AG10803 (cell line): Measurements from ENCODE around the gene HES2.
"Not testable (repeated sequence)": the region's sequence is repeated elsewhere in the genome, so short reads cannot be mapped to it uniquely, and the experiment has no call there.

Experiments used
- DNase-seq: peaks from one replicate; pipeline ENCODE4 v3.0.0; 2010; ENCODE audit warnings: low read depth
- H3K4me3 ChIP-seq: 2 replicates; pipeline ENCODE4 v1.5.1; 2011; ENCODE audit warnings: mild to moderate bottlenecking, low read length, control low read depth
- TF ChIP-seq, protein P1 (sequence below): conservative IDR thresholded peaks from 2 replicates; pipeline ENCODE4 v1.5.1; 2011; ENCODE audit warnings: mild to moderate bottlenecking, low read length, control low read depth, inconsistent platforms

HES2 gene

DNA sequence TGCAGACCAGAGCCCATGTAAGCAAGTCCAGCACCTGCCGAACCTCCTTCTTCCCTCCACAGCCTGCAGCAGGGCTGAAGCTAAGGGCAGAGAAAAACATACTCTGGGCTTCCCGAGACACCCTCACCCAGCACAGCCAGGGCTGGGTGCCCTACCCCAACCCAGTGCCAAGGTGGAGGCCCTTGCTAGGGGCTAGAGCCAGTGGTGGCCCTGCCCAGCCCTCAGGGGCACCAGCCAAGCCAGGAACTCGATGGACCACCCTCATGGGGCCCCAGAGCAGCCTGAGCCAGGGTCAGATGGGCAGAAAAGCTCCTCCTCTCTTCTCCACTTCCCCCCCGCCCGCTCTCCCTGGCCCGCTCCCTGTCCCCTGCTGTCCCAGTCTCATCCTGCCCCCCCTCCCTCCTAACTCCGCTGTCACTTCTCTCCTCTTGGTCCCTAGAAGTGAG, 30.3 kb upstream of the HES2 start:
- no peak overlapping the region for H3K4me3 ChIP-seq
- DNase-seq = no peak
- TF ChIP-seq, protein P1, sequence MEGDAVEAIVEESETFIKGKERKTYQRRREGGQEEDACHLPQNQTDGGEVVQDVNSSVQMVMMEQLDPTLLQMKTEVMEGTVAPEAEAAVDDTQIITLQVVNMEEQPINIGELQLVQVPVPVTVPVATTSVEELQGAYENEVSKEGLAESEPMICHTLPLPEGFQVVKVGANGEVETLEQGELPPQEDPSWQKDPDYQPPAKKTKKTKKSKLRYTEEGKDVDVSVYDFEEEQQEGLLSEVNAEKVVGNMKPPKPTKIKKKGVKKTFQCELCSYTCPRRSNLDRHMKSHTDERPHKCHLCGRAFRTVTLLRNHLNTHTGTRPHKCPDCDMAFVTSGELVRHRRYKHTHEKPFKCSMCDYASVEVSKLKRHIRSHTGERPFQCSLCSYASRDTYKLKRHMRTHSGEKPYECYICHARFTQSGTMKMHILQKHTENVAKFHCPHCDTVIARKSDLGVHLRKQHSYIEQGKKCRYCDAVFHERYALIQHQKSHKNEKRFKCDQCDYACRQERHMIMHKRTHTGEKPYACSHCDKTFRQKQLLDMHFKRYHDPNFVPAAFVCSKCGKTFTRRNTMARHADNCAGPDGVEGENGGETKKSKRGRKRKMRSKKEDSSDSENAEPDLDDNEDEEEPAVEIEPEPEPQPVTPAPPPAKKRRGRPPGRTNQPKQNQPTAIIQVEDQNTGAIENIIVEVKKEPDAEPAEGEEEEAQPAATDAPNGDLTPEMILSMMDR = no peak

DNA sequence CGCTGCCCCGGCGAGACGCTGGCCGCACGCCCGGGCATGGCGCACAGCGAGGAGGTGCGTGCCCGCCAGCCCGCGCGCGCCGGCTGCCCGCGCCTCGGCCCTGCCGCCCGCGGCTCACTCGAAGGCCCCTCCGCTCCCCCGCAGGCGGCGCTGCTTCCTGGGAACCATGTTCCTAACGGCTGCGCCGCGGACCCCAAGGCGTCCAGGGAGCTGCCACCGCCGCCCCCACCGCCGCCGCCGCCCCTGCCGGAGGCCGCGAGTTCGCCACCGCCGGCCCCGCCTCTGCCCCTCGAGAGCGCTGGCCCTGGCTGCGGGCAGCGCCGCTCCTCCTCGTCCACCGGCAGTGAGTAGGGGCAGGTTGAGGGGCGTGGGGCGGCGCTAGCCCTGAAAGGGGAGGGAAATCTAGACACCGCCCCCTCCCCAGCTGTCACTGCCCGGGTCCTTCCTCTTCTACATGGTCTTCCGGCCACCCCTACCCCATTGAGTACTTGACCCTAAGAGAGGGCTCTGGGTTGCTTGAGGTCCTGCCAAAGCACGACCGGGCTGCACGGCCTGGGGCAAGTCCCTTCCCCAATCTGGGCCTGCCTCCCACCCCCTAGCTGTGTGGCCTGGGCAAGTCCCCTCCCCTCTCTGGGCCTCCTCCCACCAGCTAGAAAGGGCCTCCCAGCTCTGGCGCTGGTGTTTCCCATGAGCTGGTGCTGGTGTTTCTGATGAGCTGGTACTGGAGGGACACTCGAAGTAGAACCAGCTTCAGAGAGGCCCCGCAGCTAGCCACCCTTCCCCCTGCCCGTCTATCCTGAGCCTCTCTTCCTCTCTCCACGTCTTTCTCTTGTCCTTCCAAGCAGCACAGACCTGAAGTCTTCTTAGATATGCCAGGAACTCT, 29.3 kb upstream of the HES2 start:
- H3K4me3 ChIP-seq = no peak overlapping the region
- TF ChIP-seq, protein P1 = no peak
- no peak for DNase-seq

GRCh38 chr1:6447818-6448748, 28.4 kb upstream of the HES2 start:
- DNase-seq = no peak
- H3K4me3 ChIP-seq = no peak overlapping the region
- TF ChIP-seq, protein P1 = no peak

DNA sequence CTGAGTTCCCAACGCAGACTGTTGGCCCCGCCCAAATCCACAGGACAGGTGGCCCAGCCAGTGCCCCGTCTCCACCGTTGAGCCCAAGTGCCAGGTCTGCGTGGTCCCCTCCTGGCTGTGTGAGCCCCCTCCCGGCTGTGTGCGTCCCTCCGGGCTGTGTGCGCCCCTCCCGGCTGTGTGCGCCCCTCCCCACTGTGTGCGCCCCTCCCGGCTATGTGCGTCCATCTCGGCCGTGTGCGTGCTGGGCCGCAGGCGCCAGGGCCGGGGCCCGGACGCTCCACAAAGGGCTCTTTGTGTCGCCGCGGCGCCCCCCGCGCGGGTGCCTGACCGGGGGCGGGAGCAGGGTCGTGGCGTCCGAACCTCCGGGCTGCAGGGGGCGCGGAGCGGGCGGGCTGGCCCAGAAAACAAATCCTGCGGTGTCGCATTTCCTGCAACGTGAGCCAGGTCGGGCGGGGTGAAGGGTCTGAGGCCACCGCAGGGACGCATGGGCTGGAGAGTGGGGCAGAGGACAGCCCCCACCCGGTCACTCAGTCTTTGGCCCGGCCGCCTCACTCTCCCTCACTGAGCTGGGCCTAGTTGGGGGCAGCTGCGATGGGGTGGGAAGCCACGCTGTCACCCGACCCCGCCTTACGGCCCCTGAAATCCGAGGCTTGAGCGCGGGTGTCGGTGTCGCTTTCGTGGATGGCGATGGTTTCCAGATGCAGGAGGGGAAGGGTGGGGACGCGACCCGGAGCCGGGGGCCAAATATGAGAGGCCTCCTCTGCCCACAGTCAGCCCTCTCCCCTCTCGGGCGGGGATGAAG, 27.5 kb upstream of the HES2 start:
- H3K4me3 ChIP-seq = no peak overlapping the region
- TF ChIP-seq, protein P1 = no peak
- DNase-seq = no peak

DNA sequence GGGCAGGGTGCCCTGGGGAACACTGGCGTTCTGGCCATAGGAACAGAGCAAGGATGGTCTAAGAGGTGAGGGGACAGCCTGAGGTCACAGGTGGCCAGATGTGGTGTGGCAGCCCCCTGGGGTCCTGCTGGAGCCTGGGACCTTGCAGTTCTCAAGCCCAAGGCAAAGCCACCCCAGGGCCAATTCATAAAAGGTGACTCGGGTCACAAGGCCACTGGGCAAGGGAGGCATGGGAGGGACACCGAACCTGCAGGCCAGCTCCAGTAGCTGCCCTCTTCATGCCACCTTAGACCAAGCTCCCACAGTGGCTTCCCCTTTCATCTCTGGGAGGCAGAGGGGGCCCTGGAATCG, 26.9 kb upstream of the HES2 start:
- TF ChIP-seq, protein P1 = no peak
- DNase-seq = no peak
- H3K4me3 ChIP-seq = no peak overlapping the region

GRCh38 chr1:6445929-6446328, 26.2 kb upstream of the HES2 start:
- H3K4me3 ChIP-seq, DNase-seq: not testable (repeated sequence)
